Left forelimb (tissue), 1 donor: ENCODE results near the gene WDR88.
A peak's percentile ranks its signal among the peaks of the same experiment; 100 is the strongest.
"Not testable (repeated sequence)": the region's sequence is repeated elsewhere in the genome, so short reads cannot be mapped to it uniquely, and the experiment has no call there.

Source experiments
- DNase-seq: peaks from one replicate; pipeline ENCODE4 v3.0.0-alpha.2; 2018; ENCODE audit warnings: low spot score

WDR88 gene

GRCh38 chr19:33197591-33198000 is 65.7 kb downstream of the WDR88 start:
- DNase-seq: no peak

- peak; percentile 50 for DNase-seq
Observed at GRCh38 chr19:33198169-33198568, 66.3 kb downstream of the WDR88 start.

GRCh38 chr19:33199441-33200265 is 67.7 kb downstream of the WDR88 start:
- no peak for DNase-seq

GRCh38 chr19:33201473-33201872 is 69.6 kb downstream of the WDR88 start:
- no peak for DNase-seq

GRCh38 chr19:33201886-33202545 is 70.1 kb downstream of the WDR88 start:
- DNase-seq: no peak

GRCh38 chr19:33202546-33203507 is 70.9 kb downstream of the WDR88 start:
- no peak for DNase-seq

- no peak for DNase-seq
Observed at GRCh38 chr19:33203529-33203928, 71.6 kb downstream of the WDR88 start.

- DNase-seq: no peak
Observed at GRCh38 chr19:33204136-33204973, 72.4 kb downstream of the WDR88 start.

GRCh38 chr19:33205110-33205509 is 73.2 kb downstream of the WDR88 start:
- DNase-seq: no peak

- no peak for DNase-seq
Observed at GRCh38 chr19:33205531-33206260, 73.8 kb downstream of the WDR88 start.

GRCh38 chr19:33206261-33207039 is 74.5 kb downstream of the WDR88 start:
- DNase-seq: no peak

- peak; percentile 60 for DNase-seq
Observed at GRCh38 chr19:33207040-33207620, 75.2 kb downstream of the WDR88 start.

- DNase-seq: no peak
Observed at GRCh38 chr19:33207903-33208302, 76.0 kb downstream of the WDR88 start.

- DNase-seq: no peak
Observed at GRCh38 chr19:33208371-33208895, 76.5 kb downstream of the WDR88 start.

- no peak for DNase-seq
Observed at GRCh38 chr19:33208904-33209849, 77.3 kb downstream of the WDR88 start.

GRCh38 chr19:33209850-33210230 is 77.9 kb downstream of the WDR88 start:
- not testable (repeated sequence) for DNase-seq

- DNase-seq: no peak
Observed at GRCh38 chr19:33210266-33210940, 78.5 kb downstream of the WDR88 start.
